Hepatocyte (in vitro differentiated cells): ENCODE data around the gene SHTN1. TPM values are rescaled to one million over a fixed set of nuclear protein-coding genes. Genes with fewer than 3 reads are reported as not detected.

Experiments used
- DNase-seq: peaks from one replicate; pipeline ENCODE4 v3.0.0-alpha.2; 2016; ENCODE audit warnings: low spot score
- H2AFZ ChIP-seq: fragments of 200-600 bp; sonication (generic); 2 replicates; pipeline ENCODE4 v1.6.0; 2016; ENCODE audit warnings: antibody characterized with exemption, mild to moderate bottlenecking
- H3K27ac ChIP-seq: fragments of 200-600 bp; sonication (generic); 2 replicates; pipeline ENCODE4 v1.5.1; 2016; ENCODE audit warnings: mild to moderate bottlenecking
- H3K27me3 ChIP-seq: fragments of 200-600 bp; sonication (generic); 2 replicates; pipeline ENCODE4 v1.6.1; 2016
- H3K36me3 ChIP-seq: fragments of 200-600 bp; sonication (generic); replicated peaks from 2 replicates; pipeline ENCODE4 v1.5.1; 2016; ENCODE audit warnings: low read depth; ENCODE audit not compliant: insufficient read depth
- H3K4me1 ChIP-seq: fragments of 200-600 bp; sonication (generic); 2 replicates; pipeline ENCODE4 v1.5.1; 2016; ENCODE audit warnings: mild to moderate bottlenecking, moderate library complexity; ENCODE audit not compliant: insufficient read depth
- H3K4me2 ChIP-seq: fragments of 200-600 bp; sonication (generic); 2 replicates; pipeline ENCODE4 v1.6.0; 2016
- H3K4me3 ChIP-seq: fragments of 200-600 bp; sonication (generic); 2 replicates; pipeline ENCODE4 v1.5.1; 2016; ENCODE audit warnings: mild to moderate bottlenecking
- H3K79me2 ChIP-seq: fragments of 200-600 bp; sonication (generic); 2 replicates; pipeline ENCODE4 v1.6.0; 2017; ENCODE audit warnings: mild to moderate bottlenecking
- H3K9me2 ChIP-seq: fragments of 200-600 bp; sonication (generic); replicated peaks from 2 replicates; pipeline ENCODE4 v1.6.0; 2017; ENCODE audit warnings: mild to moderate bottlenecking; ENCODE audit not compliant: insufficient read depth
- H3K9me3 ChIP-seq: fragments of 200-600 bp; sonication (generic); 2 replicates; pipeline ENCODE4 v1.5.1; 2016; ENCODE audit warnings: low read depth, mild to moderate bottlenecking
- H4K20me1 ChIP-seq: fragments of 200-600 bp; sonication (generic); 2 replicates; pipeline ENCODE4 v1.6.0; 2016; ENCODE audit warnings: mild to moderate bottlenecking; ENCODE audit not compliant: insufficient read depth, poor library complexity, severe bottlenecking
- EZH2 ChIP-seq: fragments of 200-600 bp; sonication (generic); IDR thresholded peaks from 2 replicates; pipeline ENCODE4 v1.6.1; 2016; ENCODE audit warnings: antibody characterized with exemption, mild to moderate bottlenecking, borderline replicate concordance
- EZH2phosphoT487 ChIP-seq: fragments of 200-600 bp; sonication (generic); IDR thresholded peaks from one replicate; pipeline ENCODE4 v1.6.1; 2018; ENCODE audit warnings: antibody characterized with exemption, mild to moderate bottlenecking, low read depth, moderate library complexity; ENCODE audit not compliant: unreplicated experiment, severe bottlenecking
- WGBS: methylation state at CpG from one replicate; pipeline ENCODE4 v1.1.6; 2016; ENCODE audit warnings: low lambda C conversion rate; ENCODE audit errors: missing lambda C conversion rate; 5-methylcytosine and 5-hydroxymethylcytosine counted together
- polyA plus RNA-seq: library from polyadenylated mRNA; unstranded; fragments of >200 nt; fragmentation: Nextera tagmentation; extraction: Ambion mirVana; gene quantifications from 2 replicates; pipeline ENCODE4 v1.2.1, GENCODE V29; 2016
- total RNA-seq: library from RNA; depleted of rRNA; stranded (reverse); fragments of >200 nt; gene quantifications from 2 replicates; pipeline ENCODE4 v1.2.3, GENCODE V29; 2014
- TF ChIP-seq, protein P1 (sequence below): fragments of 200-600 bp; sonication (generic); IDR thresholded peaks from 2 replicates; pipeline ENCODE4 v1.5.1; 2016; ENCODE audit warnings: antibody characterized with exemption, mild to moderate bottlenecking; ENCODE audit not compliant: poor library complexity

The SHTN1 gene
- total and polyA plus RNA-seq, 2 experiments from 2014 or later, result 15.6 to 27.7 TPM

DNA sequence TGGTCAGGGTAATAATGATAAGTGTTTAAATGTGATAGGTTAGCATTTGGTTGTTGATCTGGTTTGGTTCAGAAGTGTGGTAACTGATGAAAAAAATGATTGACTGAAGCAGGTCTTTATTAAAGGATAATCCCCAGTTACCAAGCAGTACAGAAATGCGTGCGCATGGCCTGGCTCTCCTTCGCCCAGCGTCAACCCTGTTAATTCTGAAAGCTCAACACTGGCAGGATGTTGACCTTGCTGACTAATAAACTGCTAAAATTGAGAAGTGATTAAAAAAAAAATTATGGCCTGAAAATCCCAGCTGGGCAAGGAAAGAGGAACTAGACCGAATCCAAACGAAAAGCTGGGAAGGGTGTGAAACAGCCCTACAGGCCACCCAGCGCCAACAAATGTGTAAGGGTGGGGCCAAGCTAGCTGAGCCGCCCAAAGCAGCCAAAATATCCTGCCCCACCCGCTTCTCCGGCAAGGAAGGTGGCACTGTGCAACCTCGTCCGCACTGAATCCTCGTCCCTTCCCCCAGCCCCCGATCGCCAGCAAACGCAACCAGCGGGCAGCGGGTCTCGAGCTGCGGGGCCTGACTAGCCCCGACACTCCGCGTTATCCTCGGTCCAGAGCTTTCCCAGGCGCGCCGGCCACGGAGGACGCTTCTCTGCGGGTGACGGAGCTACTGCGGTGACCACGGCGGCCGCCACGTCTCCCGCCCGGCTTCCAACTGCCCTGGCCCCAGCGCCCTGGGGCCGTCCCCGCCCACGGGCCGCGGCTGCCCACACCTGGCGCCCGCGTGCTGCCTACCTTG is 561 bp downstream of the SHTN1 start:
- peak overlapping the region; percentile 99 for H2AFZ ChIP-seq
- 8% methylated on average over 40 of the region's 47 CpGs for WGBS

DNA sequence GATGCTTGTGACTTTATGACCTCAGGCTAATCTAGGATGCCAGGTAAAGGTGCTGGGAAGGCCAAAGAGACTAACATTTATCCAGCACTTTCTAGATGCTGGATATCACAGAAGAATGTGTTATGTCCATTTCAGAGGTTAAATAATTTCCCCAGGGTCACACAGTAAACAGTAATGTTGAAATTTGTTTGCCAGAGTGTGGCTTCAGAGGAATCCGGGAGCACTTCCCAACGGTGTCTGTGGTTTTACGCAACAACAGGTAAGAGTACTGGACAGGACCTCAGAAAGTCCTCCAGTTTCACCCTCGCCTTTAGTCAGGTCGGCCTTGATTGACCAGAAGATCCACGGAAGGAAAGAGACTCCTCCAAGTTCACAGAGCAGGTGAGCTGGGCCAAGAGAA is 1.7 kb downstream of the SHTN1 start:
- H3K4me2 ChIP-seq, result peak overlapping the region; percentile 95
- H3K27me3 ChIP-seq, result no peaks in the 10 kb centered on the region
- H4K20me1 ChIP-seq, result no peaks in the 10 kb centered on the region
- peaks cover 57% of the 10 kb centered on the region for H3K79me2 ChIP-seq
- no peaks in the 10 kb centered on the region for H3K9me2 ChIP-seq
- DNase-seq, result no peak
- no peak overlapping the region for H3K4me3 ChIP-seq
- no peak overlapping the region for H3K27ac ChIP-seq
- no peak overlapping the region for H2AFZ ChIP-seq
- no peaks in the 10 kb centered on the region for H3K4me1 ChIP-seq
- 74% methylated on average over 6 of the region's 6 CpGs for WGBS
- H3K9me3 ChIP-seq, result no peaks in the 10 kb centered on the region
- TF ChIP-seq EZH2phosphoT487 (no peak), EZH2 (no peak)
- TF ChIP-seq, protein P1, sequence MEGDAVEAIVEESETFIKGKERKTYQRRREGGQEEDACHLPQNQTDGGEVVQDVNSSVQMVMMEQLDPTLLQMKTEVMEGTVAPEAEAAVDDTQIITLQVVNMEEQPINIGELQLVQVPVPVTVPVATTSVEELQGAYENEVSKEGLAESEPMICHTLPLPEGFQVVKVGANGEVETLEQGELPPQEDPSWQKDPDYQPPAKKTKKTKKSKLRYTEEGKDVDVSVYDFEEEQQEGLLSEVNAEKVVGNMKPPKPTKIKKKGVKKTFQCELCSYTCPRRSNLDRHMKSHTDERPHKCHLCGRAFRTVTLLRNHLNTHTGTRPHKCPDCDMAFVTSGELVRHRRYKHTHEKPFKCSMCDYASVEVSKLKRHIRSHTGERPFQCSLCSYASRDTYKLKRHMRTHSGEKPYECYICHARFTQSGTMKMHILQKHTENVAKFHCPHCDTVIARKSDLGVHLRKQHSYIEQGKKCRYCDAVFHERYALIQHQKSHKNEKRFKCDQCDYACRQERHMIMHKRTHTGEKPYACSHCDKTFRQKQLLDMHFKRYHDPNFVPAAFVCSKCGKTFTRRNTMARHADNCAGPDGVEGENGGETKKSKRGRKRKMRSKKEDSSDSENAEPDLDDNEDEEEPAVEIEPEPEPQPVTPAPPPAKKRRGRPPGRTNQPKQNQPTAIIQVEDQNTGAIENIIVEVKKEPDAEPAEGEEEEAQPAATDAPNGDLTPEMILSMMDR, result no peak
- H3K36me3 ChIP-seq, result no peaks in the 10 kb centered on the region

More for the DNA sequence above, 561 bp downstream of the SHTN1 start:
- Histone ChIP-seq H3K79me2 (peaks cover 46% of the 10 kb centered on the region), H3K4me1 (no peaks in the 10 kb centered on the region), H3K9me3 (no peaks in the 10 kb centered on the region), H3K4me2 (peak overlapping the region; percentile 95), H3K27ac (peak overlapping the region; percentile 98), H3K4me3 (peak overlapping the region; percentile 93), H3K36me3 (no peaks in the 10 kb centered on the region), H3K27me3 (no peaks in the 10 kb centered on the region), H4K20me1 (no peaks in the 10 kb centered on the region), H3K9me2 (no peaks in the 10 kb centered on the region)
- no peak for TF ChIP-seq EZH2phosphoT487
- TF ChIP-seq EZH2, result no peak
- TF ChIP-seq, protein P1, result no peak
- no peak for DNase-seq

DNA sequence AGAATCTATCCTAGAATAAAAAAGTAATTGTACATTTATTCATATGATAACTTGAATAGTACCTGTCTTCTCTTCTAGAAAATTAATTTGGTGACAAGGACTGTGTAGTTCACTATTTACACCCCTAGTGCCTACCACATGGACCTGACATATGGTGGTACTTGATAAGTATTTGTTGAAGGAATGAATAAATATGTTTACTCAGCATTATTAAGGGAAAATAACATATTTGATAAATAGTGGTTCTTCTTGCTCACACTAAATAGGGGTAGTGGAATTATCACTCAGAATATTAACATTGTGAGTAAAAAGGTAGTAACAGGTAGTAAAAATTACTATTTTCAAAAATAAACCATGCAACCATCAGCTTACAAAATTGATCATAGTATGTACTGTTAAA is 2.8 kb downstream of the SHTN1 start:
- Histone ChIP-seq H3K4me3 (no peak overlapping the region), H3K9me3 (no peaks in the 10 kb centered on the region), H3K4me2 (no peak overlapping the region), H3K27me3 (no peaks in the 10 kb centered on the region), H3K4me1 (no peaks in the 10 kb centered on the region), H2AFZ (no peak overlapping the region), H3K9me2 (no peaks in the 10 kb centered on the region), H4K20me1 (no peaks in the 10 kb centered on the region), H3K79me2 (peaks cover 64% of the 10 kb centered on the region), H3K36me3 (no peaks in the 10 kb centered on the region), H3K27ac (no peak overlapping the region)
- no peak for TF ChIP-seq EZH2
- TF ChIP-seq EZH2phosphoT487, result no peak
- TF ChIP-seq, protein P1, result no peak
- DNase-seq, result no peak
